HG02588 (cell line): Measurements from ENCODE around the gene PIK3R6.

Experiments
- ATAC-seq: cut with Tn5 transposase; IDR thresholded peaks from one replicate; pipeline ENCODE4 v1.9.1; 2021; ENCODE audit warnings: mild to moderate bottlenecking, moderate library complexity; ENCODE audit not compliant: unreplicated experiment

PIK3R6 gene

DNA sequence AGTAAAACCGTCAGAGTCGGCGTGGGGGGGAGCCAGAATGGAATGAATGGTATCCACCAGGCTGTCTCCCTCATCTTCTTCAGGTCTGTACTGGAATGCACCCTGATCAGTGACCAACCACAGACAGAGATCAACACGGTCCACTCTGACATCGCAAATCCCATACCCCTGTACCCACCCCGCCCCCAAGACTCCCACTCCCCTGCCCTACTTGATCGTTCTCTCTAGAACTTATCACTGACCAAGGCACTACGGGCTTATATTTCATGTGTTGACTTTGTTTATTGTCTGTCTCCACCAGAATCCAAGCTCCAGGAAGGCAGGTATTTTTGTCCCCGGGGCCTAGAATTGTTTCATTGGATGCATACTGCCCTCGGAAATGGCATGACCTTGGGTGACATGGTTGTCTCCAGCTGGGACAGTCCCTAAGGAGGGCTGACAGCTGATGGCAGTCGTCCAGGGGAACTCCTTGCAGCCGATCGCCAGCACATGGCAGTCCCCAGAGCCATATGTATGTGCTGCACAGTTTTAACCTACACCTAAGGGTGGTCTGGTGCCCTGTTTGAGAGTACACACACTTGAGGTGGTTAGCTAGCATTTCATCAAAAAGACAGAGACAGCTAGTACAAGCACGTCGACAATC is 67.8 kb downstream of the PIK3R6 start:
- ATAC-seq = no peak

DNA sequence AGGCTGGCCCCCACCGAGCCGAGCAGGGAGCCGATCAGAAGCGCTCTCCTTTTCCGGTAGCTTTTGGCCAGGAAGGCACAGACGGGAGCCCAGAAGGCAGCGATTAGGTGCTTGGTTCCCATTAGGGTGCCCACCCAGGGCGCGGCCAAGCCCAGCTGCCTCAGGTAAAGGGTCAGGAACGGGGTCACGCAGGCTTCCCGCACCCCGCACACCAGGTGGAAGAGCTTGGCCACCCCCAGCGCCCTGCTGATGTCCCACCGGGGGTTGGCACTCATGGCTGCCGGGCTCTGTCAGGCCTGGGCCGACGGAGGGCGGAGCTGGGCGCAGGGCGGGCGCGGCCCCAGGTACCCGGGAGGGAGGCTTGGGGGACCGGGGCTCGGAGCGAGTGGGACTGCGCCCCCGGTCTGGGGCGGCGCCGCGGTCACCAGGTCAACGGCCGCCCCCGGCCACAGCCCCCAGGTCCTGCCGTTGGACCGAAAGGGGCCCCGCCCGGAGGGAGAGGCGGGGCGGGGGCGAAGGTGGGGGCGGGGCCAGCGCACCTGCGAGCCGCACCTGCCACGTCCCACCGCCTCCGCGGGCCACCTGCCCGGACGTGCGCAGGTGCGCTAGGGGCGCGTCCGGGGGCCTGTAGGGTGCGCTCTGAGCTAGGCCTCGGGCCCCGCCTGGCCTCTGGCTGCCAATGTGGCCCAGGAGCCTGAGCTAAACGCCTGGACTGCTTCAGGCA is 68.5 kb downstream of the PIK3R6 start, which contains the start of gene MFSD6L:
Gene MFSD6L, minus strand, starts transcription at position 520 of the 724 bp plus-strand sequence. Its CDS starts 245 bp downstream, at position 275.
- ATAC-seq = no peak

DNA sequence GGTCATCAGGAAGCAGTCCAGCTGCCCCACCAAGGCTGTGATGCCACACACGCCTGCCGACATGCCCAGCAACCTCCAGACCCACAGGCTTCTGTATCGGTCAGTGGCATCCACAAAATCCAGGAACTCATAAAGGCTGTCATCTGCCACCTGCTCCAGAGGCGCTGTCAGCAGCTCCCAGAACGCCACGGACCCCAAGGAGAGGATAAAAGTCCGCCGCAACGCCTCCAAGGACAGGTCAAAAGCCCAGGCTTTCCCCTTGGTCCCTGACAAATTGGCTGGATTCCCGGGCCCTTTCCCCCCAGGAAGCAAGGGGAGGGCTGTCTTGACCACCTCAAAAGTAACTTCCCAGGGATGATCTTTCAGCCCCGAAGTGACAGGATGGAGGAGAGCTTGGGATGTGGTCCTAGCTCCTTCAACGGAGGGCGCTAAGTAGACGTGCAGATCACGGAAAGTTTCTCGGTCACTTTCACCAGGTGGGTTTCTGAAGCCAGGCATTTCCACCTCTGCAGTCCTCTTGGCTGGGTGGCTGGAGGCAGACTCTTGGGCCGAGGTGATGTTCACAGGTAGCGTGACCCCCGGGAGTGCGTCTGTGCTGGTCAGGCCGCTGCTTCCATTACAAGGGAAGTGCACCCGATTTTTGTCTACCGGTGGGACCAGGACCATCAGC is 69.2 kb downstream of the PIK3R6 start:
- ATAC-seq = no peak

DNA sequence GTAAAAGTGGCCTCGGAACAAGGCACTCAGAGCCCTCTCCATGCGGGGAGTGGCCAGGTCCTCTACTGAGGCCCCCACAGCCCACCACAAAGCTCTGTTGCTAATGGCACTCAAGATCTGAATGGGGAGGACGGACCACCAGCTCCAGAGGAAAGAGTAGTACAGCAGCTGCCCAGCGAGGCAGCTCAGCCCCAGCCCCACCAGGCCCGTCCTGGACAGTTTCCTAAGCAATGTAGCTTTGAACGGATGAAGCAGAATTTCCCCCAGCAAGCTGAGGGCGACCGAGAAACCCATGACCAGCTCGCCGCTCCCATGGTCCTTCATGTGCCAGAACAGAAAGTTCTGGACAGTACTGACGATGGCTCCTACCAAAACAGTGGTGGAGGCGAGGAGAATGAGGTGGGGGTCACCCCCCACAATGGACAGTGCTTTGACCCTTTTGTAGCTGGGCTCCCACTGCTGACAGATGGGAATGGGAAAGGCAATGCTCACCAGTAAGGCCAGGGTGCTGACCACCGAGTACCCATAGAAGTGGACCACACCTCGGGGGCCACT is 69.8 kb downstream of the PIK3R6 start:
- ATAC-seq = no peak

DNA sequence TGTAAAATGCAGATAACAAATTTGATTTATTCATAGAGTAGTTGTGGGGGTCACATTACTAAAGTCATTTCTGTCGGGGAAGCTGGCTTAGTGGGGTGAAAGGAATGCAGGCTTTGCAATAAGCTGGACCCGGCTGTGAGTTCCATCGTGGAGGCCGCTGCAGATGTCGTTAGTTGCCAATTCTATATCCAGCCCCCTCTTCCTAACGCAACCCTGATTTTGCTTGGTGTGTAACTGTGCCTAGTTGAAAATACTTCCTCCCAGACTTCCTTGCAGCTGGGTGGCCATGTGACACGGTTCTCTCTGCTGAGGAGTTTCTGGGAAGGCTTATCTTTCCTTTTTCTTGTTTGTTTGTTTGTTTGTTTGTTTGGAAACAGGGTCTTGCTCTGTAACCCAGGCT is 72.8 kb downstream of the PIK3R6 start:
- ATAC-seq = no peak

DNA sequence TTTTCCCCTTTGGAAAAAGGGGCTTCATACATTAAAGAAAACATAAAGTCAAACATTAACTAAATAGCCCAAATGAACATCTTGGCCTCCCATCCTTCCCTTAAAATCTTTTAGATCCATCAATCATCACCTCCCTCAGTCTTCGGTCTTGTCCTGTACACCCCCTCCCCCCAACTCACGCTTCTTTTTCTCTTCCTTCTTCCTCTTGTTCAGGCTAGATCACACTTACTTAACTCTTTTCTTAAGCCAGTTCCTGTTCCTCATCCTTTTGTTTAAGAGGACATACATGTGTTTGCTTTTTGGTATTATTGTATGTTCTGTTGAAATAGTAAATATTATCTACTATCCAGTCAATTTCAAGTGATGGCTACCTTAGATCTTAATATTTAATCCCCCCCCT is 73.8 kb downstream of the PIK3R6 start:
- ATAC-seq = no peak

DNA sequence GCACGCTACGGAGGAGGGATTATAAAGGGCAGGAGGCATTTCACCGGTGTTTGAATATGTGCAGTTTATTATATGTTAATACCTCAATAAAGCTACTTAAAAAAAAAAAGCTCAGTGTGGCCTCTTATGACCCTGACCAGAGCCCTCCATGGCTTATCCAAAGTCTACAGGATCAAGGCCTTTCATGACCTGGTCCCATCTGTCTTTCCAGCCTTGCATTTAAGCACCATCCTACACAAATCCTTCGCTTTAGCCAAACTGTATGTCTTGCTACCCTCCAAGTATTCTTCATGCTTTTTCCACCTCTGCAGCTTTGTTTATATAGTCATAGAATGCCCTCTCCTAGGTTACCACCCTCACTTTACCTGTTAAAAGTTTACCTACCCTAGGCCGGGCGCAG is 74.8 kb downstream of the PIK3R6 start:
- no peak for ATAC-seq

DNA sequence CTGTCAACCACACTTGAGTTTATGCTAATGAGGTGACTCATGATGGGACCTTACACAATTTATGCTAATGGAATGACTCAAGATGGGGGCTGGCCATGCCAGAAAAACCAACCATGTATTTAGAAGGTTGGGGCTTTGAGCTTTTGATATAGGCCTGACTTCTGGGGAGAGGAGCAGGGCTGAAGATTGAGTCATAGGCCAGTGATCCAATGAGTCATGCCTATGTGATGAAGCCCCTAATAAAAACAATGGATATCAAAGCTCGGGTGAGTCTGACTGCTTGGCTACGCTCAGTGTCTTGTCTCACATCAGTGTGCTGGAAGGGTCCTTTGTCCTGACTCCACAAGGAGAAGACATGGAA is 75.6 kb downstream of the PIK3R6 start:
- no peak for ATAC-seq

DNA sequence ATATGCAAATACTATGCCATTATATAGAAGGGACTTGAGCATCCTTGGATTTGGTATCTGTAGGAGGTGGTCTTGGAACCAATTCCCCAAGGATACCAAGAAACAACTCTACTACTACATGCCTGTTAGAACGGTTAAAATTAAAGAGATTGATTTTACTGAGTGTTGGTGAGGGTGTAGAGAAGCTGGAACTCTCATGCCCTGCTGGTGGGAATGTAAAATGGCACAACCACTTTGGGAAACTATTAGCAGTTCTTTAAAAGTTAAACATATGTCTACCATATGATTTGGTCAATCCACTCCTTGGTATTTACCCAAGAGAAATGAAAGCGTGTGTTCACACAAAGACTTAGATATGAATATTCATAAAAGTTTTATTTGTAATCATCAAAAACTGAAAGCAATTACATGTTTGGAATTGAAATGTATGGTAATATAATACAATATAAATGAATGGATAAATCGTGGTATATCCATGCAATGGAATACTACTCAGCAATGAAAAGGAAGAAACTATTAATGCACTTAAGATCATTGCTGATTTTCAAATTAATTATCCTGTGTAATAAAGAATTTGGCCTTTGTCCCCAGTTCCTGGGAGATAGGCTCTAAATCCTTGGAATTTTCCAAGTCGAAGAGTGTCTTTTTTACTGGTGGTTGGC is 76.1 kb downstream of the PIK3R6 start:
- ATAC-seq = no peak

DNA sequence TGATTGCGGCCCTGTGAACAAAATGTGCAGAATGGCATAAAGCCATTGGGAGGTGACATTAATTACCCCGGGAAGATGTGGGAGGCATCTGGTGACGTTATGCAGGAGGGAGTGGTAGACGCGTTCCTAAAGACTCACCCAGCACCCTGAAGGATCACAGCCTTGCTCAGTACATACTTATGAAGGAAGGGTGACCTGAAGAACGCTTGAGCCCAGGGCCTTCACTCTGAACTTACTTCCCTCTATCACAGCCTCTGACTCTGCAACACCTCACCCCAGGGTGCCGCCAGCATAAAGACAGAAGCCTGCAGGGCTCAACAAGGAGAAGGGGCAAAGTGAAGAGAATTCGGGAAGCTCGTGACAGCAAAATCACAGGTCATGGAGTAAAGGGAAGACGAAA is 77.7 kb downstream of the PIK3R6 start:
- no peak for ATAC-seq

DNA sequence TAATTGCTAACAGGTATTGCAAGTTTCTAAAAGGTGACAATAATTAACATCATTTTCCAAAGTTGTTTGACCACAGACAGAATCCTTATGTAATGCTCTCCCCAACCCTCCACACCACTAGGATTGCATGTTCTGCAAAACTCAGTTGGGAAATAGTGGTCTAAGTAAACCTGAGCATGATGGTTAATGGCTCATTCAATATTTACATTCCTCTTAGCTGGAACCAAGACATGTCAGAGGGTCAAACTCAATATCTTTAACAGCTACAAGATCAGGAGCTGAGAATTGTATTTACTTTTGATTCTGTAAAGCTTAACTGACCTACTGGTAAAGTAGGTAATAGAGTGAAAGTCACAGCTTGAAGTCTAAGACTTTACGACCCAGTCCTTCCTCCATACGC is 78.5 kb downstream of the PIK3R6 start:
- ATAC-seq = no peak

DNA sequence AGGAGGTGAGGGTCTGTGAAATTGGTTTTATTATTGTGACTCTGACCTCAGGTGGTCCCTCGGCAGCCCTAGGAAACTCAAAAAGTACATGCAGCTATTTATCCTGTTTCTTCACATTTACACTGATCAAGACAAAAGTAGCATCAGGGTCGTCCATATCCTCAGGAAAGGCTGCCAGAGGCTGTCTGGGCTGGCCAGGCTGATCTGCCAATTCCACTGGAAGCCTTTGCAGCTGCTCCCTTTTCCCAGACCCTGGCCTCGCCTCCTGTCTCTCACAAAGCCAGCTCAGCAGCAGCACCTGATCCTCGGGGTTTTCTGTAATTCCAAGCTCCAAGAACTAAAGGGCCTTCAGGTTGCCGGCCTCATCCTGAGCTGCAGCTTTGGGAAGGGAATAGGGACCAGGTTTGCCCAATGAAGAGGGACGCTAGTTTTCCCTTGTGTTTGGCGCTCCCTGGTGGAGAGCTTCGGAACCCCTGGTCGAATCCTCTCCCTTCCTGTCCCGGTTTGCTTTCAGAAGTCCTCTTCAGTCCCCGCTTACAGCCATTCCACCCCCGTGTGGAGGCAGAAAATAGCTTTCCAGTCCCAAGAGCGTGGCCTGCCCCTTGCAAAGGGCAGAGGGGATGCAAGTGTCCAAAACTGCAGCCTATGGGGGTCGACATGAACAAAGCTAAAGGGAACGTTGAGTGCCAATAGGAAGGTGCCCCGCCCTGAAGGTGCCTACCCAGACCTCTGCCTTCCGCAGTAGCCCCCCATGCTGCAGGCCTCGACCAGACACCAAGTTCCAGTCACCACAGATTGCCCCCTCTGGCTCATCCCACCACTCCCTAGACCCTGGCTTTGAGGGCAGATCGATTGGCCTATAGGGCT is 81.7 kb downstream of the PIK3R6 start:
- no peak for ATAC-seq

DNA sequence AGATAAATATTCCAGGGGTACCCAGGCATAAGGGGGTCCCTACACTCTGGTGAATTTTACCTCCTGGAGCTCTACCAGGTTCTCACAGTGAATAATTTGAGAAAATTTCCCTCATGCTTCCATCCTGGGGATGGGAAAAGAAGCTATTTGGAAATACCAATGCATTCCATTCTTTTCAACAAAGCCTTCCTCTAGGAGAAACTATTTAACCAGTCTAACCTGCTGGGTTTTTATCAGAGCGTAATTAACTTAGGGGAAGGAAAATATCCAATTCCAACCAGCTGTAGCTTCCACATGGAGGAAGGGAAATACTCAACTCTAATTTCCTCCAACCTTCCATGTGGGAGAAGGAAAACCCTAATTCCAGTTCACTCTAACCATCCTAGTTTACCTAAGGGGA is 85.3 kb downstream of the PIK3R6 start:
- no peak for ATAC-seq

DNA sequence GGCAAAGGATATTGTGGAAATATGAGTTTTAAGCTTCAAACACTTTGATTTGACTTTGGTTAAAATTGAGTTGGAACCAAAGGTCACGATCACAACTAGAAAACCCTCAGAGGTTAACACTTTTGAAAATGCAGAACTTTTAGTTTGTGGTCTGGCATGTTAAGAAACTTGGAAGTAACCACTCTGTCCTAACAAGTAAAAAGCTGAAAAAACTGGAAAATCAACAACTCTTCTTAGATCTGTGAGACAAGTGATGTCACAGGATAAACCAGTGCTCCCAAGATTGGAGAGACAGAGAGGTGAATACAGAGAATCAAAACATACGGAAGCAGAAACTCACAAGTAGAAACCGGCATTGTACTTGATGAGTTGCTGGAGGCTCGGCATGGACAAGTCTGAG is 85.7 kb downstream of the PIK3R6 start:
- no peak for ATAC-seq

DNA sequence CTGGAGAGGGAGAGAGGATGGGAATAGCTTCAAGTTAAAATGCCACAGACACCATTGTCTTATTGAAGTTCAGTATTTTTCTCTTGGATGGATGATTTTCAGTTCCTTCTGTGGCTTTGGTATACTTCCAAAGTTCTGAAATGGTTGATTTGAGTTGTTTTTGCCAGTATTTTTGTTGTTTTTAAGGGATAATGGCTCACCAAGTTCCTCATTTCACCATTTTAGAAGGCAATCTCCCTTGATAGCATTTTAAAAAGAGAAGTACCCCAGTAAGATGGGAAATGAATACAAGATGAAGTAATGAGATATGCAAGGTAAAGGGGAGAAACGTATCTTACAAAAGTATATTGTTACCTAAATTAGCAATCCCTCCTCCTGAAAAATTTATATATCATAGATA is 90.6 kb downstream of the PIK3R6 start:
- ATAC-seq = no peak

DNA sequence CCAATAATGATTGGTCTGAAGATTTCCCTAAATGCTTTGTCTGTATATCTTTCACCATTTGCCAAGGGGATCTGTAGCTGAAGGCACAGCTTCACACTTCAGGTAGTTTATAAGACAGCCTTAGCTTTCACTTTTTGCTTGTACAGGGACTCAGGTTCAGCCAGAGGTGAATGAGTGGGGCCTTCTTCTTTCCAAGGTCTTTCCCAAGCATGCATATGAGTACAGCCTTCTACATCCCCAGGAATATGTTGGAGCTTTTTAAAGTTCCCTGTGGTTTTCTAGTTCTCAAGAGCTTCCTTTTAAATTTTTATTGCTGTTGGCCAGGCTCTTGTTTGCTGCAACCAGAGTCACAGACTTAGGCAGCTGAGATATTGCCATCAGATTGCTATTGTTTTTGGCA is 91.2 kb downstream of the PIK3R6 start:
- ATAC-seq = no peak

DNA sequence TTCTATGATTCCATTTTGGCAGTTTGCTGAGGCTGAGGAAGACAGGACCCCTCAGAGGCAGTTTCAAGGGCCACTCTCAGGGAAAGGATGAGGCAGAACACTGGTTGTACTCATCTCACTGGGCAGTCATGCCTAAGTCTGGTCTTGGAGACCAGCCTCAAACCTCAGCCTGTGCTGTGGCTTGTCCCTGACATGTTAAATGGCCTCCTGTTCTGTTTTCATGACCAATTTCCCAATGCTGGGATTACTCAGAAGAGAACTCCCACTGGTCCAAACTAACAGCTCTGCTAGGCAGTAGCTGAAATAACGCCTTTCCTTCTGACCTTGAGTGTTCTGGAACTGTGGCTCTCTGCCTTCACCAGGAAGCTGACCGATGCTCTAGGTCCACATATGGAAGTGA is 100.7 kb downstream of the PIK3R6 start:
- no peak for ATAC-seq

DNA sequence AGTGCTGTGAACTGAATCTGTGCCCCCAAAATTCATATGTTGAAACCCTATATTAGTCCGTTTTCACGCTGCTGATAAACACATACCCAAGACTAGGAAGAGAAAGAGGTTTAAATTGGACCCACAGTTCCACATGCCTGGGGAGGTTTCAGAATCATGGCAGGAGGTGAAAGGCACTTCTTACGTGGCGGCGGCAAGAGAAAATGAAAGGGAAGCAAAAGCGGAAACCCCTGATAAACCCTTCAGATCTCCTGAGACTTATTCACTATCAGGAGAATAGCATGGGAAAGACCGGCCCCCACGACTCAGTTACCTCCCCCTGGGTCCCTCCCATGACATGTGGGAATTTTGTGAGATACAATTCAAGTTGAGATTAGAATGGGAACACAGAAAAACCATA is 105.5 kb downstream of the PIK3R6 start:
- ATAC-seq = no peak

DNA sequence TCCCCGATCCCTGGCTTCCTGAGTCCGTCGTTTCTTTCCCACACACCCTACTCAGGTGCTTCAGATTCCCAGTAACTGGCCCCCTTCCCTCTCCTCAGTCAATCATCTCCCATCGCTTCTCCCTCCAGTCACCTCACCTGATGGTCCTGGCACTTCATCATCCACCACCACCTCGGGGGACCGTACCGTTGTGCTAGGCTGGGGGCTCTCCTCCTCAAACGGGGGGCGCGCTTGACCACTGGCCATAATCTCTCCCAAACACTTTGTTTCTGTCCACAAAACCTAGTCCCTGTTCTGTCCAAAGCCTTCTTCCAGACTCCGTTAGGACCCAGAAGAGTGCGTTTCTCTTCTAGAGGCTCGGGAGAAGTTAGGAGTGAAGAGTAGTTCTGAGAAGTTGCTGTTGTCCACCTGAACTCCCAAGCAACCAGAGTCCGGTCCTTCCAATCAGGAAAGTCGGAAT is 109.3 kb downstream of the PIK3R6 start, which contains the start of gene SPDYE4:
Gene SPDYE4, minus strand, starts transcription at position 410 of the 460 bp plus-strand sequence. Its CDS starts 164 bp downstream, at position 246.
- no peak for ATAC-seq

DNA sequence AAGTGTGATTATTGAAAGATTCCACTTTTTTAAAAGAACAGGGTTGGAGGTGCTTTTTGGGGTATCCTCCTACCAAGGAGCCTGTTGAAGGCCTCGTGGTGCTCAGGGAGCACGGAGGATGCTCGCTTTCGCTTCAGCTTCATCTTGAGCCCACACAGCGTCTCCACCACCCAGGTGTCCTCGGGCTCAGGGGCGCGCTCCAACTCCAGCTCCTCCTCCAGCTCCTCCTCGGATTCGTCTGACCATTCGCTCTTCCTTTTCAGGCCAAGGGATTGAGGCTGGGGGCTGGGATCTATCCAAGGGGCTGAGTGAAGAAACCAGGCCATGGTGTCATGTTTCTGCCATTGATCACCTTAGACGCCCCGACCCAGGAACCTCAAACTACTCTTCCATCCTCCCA is 110.3 kb downstream of the PIK3R6 start:
- ATAC-seq = no peak
